ENCODE measurements around the gene PPP2R5C. TPM values are rescaled to one million over a fixed set of nuclear protein-coding genes. Genes with fewer than 3 reads are reported as not detected.
A peak's percentile ranks its signal among the peaks of the same experiment; 100 is the strongest.
"Not testable (repeated sequence)": the region's sequence is repeated elsewhere in the genome, so short reads cannot be mapped to it uniquely, and the experiment has no call there.

PPP2R5C gene
- total RNA-seq, 1 experiment from 2014 or later = 101 TPM

- DNase-seq (ENCODE audit: low spot score) = no peak
Observed at GRCh38 chr14:101726954-101727302, 34.6 kb upstream of the PPP2R5C start.

GRCh38 chr14:101727611-101728366 lies 33.7 kb upstream of the PPP2R5C start:
- no peak for DNase-seq (ENCODE audit: low spot score)

GRCh38 chr14:101728367-101728742 lies 33.2 kb upstream of the PPP2R5C start:
- no peak for DNase-seq (ENCODE audit: low spot score)

GRCh38 chr14:101729382-101729781 lies 32.1 kb upstream of the PPP2R5C start:
- no peak for DNase-seq (ENCODE audit: low spot score)

GRCh38 chr14:101730157-101730556 lies 31.4 kb upstream of the PPP2R5C start:
- not testable (repeated sequence) for DNase-seq (ENCODE audit: low spot score)

- DNase-seq (ENCODE audit: low spot score) = no peak
Observed at GRCh38 chr14:101730626-101731186, 30.8 kb upstream of the PPP2R5C start.

GRCh38 chr14:101731187-101732080 lies 30.1 kb upstream of the PPP2R5C start:
- peak; percentile 91 for DNase-seq (ENCODE audit: low spot score)

GRCh38 chr14:101732118-101732517 lies 29.4 kb upstream of the PPP2R5C start:
- DNase-seq (ENCODE audit: low spot score) = peak; percentile 52

GRCh38 chr14:101733211-101733610 lies 28.3 kb upstream of the PPP2R5C start:
- peak; percentile 43 for DNase-seq (ENCODE audit: low spot score)

- DNase-seq (ENCODE audit: low spot score) = no peak
Observed at GRCh38 chr14:101734246-101734847, 27.2 kb upstream of the PPP2R5C start.

GRCh38 chr14:101735453-101735852 lies 26.1 kb upstream of the PPP2R5C start:
- DNase-seq (ENCODE audit: low spot score) = no peak

GRCh38 chr14:101736071-101736470 lies 25.4 kb upstream of the PPP2R5C start:
- DNase-seq (ENCODE audit: low spot score) = no peak

GRCh38 chr14:101736585-101736984 lies 24.9 kb upstream of the PPP2R5C start:
- DNase-seq (ENCODE audit: low spot score) = no peak

GRCh38 chr14:101737414-101738339 lies 23.8 kb upstream of the PPP2R5C start:
- no peak for DNase-seq (ENCODE audit: low spot score)

GRCh38 chr14:101738703-101739320 lies 22.7 kb upstream of the PPP2R5C start:
- no peak for DNase-seq (ENCODE audit: low spot score)

GRCh38 chr14:101739446-101740141 lies 21.9 kb upstream of the PPP2R5C start:
- no peak for DNase-seq (ENCODE audit: low spot score)

GRCh38 chr14:101740981-101741380 lies 20.5 kb upstream of the PPP2R5C start:
- DNase-seq (ENCODE audit: low spot score) = no peak

- DNase-seq (ENCODE audit: low spot score) = no peak
Observed at GRCh38 chr14:101743701-101744100, 17.8 kb upstream of the PPP2R5C start.

GRCh38 chr14:101744382-101744781 lies 17.1 kb upstream of the PPP2R5C start:
- not testable (repeated sequence) for DNase-seq (ENCODE audit: low spot score)

- not testable (repeated sequence) for DNase-seq (ENCODE audit: low spot score)
Observed at GRCh38 chr14:101749756-101750155, 11.8 kb upstream of the PPP2R5C start.

Measured in H4 (cell line).